HEK293 (cell line): ENCODE data around the gene MEX3A.
"Not testable (repeated sequence)": the region's sequence is repeated elsewhere in the genome, so short reads cannot be mapped to it uniquely, and the experiment has no call there.

Experiments used
- CTCF ChIA-PET: fragments of 350-600 bp; formaldehyde crosslinking; extraction: SDS; loops from one replicate; lab custom pipeline; 2021; ENCODE audit warnings: antibody characterized with exemption; lab: Yijun Ruan, JAX
- POLR2A ChIA-PET: fragments of 300-600 bp; formaldehyde crosslinking; extraction: SDS; loops from one replicate; lab custom pipeline; 2020; ENCODE audit warnings: antibody characterized with exemption, inconsistent platforms; lab: Yijun Ruan, JAX
- H3K27ac ChIP-seq: fragments of 200-500 bp; sonication (Bioruptor generic); 2 replicates; pipeline ENCODE4 v1.5.1; 2014; ENCODE audit warnings: low read depth, low read length, control low read depth, inconsistent platforms; ENCODE audit errors: extremely low read depth
- H3K36me3 ChIP-seq, 2 experiments: fragments of 200-500 bp in 1 of 2; sonication (Bioruptor generic) in 1 of 2; 1 replicate in 1 of 2; 2 replicates in 1 of 2; pipeline ENCODE4 v1.5.1; 2014 to 2017; ENCODE audit warnings: inconsistent platforms in 2 of 2, low read length in 2 of 2; ENCODE audit not compliant: control insufficient read depth in 2 of 2, insufficient read depth in 1 of 2
- H3K4me1 ChIP-seq: fragments of 200-500 bp; sonication (Bioruptor generic); 2 replicates; pipeline ENCODE4 v1.5.1; 2014; ENCODE audit warnings: mild to moderate bottlenecking, low read length, inconsistent platforms; ENCODE audit not compliant: control insufficient read depth, insufficient read depth
- H3K4me3 ChIP-seq: 2 replicates; pipeline ENCODE4 v1.5.1; 2011; ENCODE audit warnings: low read depth, mild to moderate bottlenecking, control low read depth, low read length, moderate library complexity
- H3K9me3 ChIP-seq: fragments of 200-500 bp; sonication (Bioruptor generic); 2 replicates; pipeline ENCODE4 v1.5.1; 2014; ENCODE audit warnings: low read depth, low read length, inconsistent platforms; ENCODE audit not compliant: control insufficient read depth, insufficient read depth
- GLIS1 ChIP-seq: fragments of 450-650 bp; formaldehyde crosslinking; IDR thresholded peaks from 2 replicates; pipeline ENCODE4 v1.5.1; 2016; ENCODE audit warnings: missing biosample characterization, missing genetic modification characterization
- GLIS2 ChIP-seq: fragments of 450-650 bp; formaldehyde crosslinking; IDR thresholded peaks from 2 replicates; pipeline ENCODE4 v1.5.1; 2016; ENCODE audit warnings: missing biosample characterization, missing genetic modification characterization
- KLF7 ChIP-seq: fragments of 450-650 bp; formaldehyde crosslinking; IDR thresholded peaks from 2 replicates; pipeline ENCODE4 v1.5.1; 2016; ENCODE audit warnings: missing biosample characterization, missing genetic modification characterization, borderline replicate concordance
- KLF9 ChIP-seq: fragments of 450-650 bp; formaldehyde crosslinking; IDR thresholded peaks from 2 replicates; pipeline ENCODE4 v1.5.1; 2016; ENCODE audit warnings: missing biosample characterization, missing genetic modification characterization, low read depth
- SP2 ChIP-seq: fragments of 450-650 bp; formaldehyde crosslinking; IDR thresholded peaks from 2 replicates; pipeline ENCODE4 v1.5.1; 2016; ENCODE audit warnings: missing biosample characterization, missing genetic modification characterization
- SP3 ChIP-seq: fragments of 450-650 bp; formaldehyde crosslinking; IDR thresholded peaks from 2 replicates; pipeline ENCODE4 v1.5.1; 2016; ENCODE audit warnings: missing biosample characterization, missing genetic modification characterization
- ZBTB20 ChIP-seq: fragments of 450-650 bp; formaldehyde crosslinking; IDR thresholded peaks from 2 replicates; pipeline ENCODE4 v1.5.1; 2016; ENCODE audit warnings: missing biosample characterization, missing genetic modification characterization
- ZFHX2 ChIP-seq: fragments of 450-650 bp; formaldehyde crosslinking; conservative IDR thresholded peaks from 2 replicates; pipeline ENCODE4 v1.5.1; 2016; ENCODE audit warnings: missing biosample characterization, missing genetic modification characterization
- ZNF341 ChIP-seq: fragments of 450-650 bp; formaldehyde crosslinking; IDR thresholded peaks from 2 replicates; pipeline ENCODE4; 2016; ENCODE audit warnings: low read depth, missing biosample characterization, missing genetic modification characterization
- ZNF362 ChIP-seq: fragments of 450-650 bp; formaldehyde crosslinking; IDR thresholded peaks from 2 replicates; pipeline ENCODE4 v1.5.1; 2016; ENCODE audit warnings: missing biosample characterization, missing genetic modification characterization
- ZNF366 ChIP-seq: fragments of 450-650 bp; formaldehyde crosslinking; conservative IDR thresholded peaks from 2 replicates; pipeline ENCODE4 v1.5.1; 2016; ENCODE audit warnings: missing biosample characterization, missing genetic modification characterization
- ZNF600 ChIP-seq: fragments of 450-650 bp; formaldehyde crosslinking; IDR thresholded peaks from 2 replicates; pipeline ENCODE4 v1.5.1; 2016; ENCODE audit warnings: missing biosample characterization, missing genetic modification characterization
- ZNF658 ChIP-seq: fragments of 450-650 bp; formaldehyde crosslinking; IDR thresholded peaks from 2 replicates; pipeline ENCODE4; 2016; ENCODE audit warnings: missing biosample characterization, missing genetic modification characterization
- ZSCAN16 ChIP-seq: fragments of 450-650 bp; formaldehyde crosslinking; IDR thresholded peaks from 2 replicates; pipeline ENCODE4 v1.5.1; 2016; ENCODE audit warnings: missing biosample characterization, missing genetic modification characterization
- TF ChIP-seq, protein P1 (sequence below): fragments of 450-650 bp; formaldehyde crosslinking; IDR thresholded peaks from 2 replicates; pipeline ENCODE4 v1.5.1; 2016; ENCODE audit warnings: missing biosample characterization, missing genetic modification characterization
- TF ChIP-seq, protein P2 (sequence below): fragments of 450-650 bp; formaldehyde crosslinking; IDR thresholded peaks from 2 replicates; pipeline ENCODE4 v1.5.1; 2016; ENCODE audit warnings: missing biosample characterization, missing genetic modification characterization
- TF ChIP-seq, protein P3 (sequence below): fragments of 450-650 bp; formaldehyde crosslinking; IDR thresholded peaks from 2 replicates; pipeline ENCODE4 v1.5.1; 2016; ENCODE audit warnings: missing biosample characterization, missing genetic modification characterization
- TF ChIP-seq, protein P4 (sequence below): fragments of 450-650 bp; formaldehyde crosslinking; IDR thresholded peaks from 2 replicates; pipeline ENCODE4 v1.5.1; 2016; ENCODE audit warnings: missing biosample characterization, missing genetic modification characterization

MEX3A gene

DNA sequence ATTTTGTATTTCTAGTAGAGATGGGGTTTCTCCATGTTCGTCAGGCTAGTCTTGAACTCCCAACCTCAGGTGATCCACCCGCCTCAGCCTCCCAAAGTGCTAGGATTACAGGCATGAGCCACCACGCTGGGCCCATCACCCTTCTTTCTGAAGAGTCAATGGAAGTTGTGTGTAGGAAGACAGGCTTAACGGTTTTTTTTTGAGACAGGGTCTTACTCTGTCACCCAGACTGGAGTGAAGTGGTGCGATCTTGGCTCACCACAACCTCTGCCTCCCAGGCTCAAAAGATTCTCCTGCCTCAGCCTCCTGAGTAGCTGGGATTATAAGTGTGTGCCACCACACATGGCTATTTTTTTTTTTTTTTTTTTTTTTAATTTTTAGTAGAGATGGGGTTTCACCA lies 34.5 kb upstream of the MEX3A start:
- H3K36me3 ChIP-seq, H3K27ac ChIP-seq: not testable (repeated sequence)
- TF ChIP-seq ZNF362 (tag by site-specific recombination): peak; percentile 90
- TF ChIP-seq, protein P1, sequence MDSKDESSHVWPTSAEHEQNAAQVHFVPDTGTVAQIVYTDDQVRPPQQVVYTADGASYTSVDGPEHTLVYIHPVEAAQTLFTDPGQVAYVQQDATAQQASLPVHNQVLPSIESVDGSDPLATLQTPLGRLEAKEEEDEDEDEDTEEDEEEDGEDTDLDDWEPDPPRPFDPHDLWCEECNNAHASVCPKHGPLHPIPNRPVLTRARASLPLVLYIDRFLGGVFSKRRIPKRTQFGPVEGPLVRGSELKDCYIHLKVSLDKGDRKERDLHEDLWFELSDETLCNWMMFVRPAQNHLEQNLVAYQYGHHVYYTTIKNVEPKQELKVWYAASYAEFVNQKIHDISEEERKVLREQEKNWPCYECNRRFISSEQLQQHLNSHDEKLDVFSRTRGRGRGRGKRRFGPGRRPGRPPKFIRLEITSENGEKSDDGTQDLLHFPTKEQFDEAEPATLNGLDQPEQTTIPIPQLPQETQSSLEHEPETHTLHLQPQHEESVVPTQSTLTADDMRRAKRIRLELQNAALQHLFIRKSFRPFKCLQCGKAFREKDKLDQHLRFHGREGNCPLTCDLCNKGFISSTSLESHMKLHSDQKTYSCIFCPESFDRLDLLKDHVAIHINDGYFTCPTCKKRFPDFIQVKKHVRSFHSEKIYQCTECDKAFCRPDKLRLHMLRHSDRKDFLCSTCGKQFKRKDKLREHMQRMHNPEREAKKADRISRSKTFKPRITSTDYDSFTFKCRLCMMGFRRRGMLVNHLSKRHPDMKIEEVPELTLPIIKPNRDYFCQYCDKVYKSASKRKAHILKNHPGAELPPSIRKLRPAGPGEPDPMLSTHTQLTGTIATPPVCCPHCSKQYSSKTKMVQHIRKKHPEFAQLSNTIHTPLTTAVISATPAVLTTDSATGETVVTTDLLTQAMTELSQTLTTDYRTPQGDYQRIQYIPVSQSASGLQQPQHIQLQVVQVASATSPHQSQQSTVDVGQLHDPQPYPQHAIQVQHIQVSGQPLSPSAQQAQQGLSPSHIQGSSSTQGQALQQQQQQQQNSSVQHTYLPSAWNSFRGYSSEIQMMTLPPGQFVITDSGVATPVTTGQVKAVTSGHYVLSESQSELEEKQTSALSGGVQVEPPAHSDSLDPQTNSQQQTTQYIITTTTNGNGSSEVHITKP (tag by site-specific recombination): peak; percentile 9; the same call in 1 of the 2 replicates
- TF ChIP-seq, all 188 proteins: peak for 2; not testable (repeated sequence) for 186
- not testable (repeated sequence) for H3K4me3 ChIP-seq, H3K9me3 ChIP-seq, H3K4me1 ChIP-seq
- CTCF ChIA-PET: interaction anchor here (3.5 to 25.6 kb wide), 3 partner anchors 9 to 17 kb away, joined by 18 to 1029 read pairs (median 33); no protein-coding TSS in a partner anchor
- POLR2A ChIA-PET: interaction anchor here (0.7 to 5.5 kb wide), 4 partner anchors 11 to 36 kb away, joined by 4 to 63 read pairs (median 33); no protein-coding TSS in a partner anchor

DNA sequence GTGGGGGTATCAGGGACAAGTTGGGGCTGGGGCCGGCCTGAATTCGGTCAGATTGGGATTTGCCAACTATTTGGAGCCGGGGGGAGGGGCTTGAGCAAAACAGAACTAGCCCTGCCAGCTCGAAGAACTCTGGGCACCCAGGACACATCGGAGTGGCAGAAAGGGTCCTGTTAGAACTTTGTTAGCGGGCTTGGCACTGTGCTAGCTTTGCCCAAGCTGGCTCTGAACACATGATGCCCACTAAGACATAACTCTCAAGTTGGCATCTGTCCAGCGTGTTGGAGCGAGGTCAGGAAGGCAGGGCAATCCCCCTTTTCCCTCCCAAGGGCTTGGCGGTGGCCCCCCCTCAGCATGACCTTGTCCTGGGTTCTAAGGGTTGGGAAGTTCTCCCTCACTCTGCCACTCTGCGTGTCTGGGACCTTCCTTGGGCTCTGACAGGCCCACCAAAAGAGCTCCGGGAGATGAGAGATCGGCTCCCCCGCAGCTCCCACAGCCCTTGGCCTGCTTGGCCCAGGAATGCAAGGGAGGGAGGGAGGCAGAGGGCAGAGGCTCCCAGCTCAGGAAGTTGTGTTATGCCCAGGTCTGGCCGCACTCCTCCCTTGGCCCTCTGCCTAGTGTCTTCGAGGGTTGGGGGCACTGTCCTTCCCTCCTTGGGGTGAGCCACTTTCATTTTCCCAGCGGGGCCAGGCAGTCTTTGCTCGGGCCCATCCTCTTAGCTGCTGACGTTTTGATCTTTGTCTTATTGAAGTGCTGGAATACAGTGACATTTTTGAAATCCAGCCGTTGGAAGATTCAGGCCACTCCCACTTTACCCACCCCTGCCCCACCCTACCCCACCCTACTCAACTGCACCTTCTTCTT lies 33.5 kb upstream of the MEX3A start:
- H3K4me3 ChIP-seq: peak overlapping the region; percentile 69
- peak overlapping the region; percentile 66 for H3K27ac ChIP-seq
- H3K36me3 ChIP-seq: peaks cover 0 to 7% of the 10 kb centered on the region in 2 experiments; a peak in 2 of 3 replicates
- peaks cover 4% of the 10 kb centered on the region for H3K4me1 ChIP-seq
- POLR2A ChIA-PET: interaction anchor here (0.5 to 5.5 kb wide), 10 partner anchors 8 to 1063 kb away, joined by 3 to 63 read pairs (median 6); partner anchors contain the start of genes MRPL24 and PMF1
- H3K9me3 ChIP-seq: no peaks in the 10 kb centered on the region
- CTCF ChIA-PET: interaction anchor here (0.8 to 25.6 kb wide), 6 partner anchors 10 to 244 kb away, joined by 3 to 1029 read pairs (median 13); no protein-coding TSS in a partner anchor
- no peak for TF ChIP-seq ZSCAN16 (tag by site-specific recombination)
- TF ChIP-seq GLIS2 (tag by site-specific recombination): peak; percentile 88
- TF ChIP-seq, protein P2, sequence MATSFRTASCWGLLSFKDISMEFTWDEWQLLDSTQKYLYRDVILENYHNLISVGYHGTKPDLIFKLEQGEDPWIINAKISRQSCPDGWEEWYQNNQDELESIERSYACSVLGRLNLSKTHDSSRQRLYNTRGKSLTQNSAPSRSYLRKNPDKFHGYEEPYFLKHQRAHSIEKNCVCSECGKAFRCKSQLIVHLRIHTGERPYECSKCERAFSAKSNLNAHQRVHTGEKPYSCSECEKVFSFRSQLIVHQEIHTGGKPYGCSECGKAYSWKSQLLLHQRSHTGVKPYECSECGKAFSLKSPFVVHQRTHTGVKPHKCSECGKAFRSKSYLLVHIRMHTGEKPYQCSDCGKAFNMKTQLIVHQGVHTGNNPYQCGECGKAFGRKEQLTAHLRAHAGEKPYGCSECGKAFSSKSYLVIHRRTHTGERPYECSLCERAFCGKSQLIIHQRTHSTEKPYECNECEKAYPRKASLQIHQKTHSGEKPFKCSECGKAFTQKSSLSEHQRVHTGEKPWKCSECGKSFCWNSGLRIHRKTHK: no peak
- TF ChIP-seq ZNF366 (tag by site-specific recombination): peak; percentile 45; the same call in 1 of the 2 replicates
- 0 out of 2 replicates have a peak, but pooled peaks have one; percentile 11 for TF ChIP-seq ZBTB20 (tag by site-specific recombination)
- TF ChIP-seq, protein P3, sequence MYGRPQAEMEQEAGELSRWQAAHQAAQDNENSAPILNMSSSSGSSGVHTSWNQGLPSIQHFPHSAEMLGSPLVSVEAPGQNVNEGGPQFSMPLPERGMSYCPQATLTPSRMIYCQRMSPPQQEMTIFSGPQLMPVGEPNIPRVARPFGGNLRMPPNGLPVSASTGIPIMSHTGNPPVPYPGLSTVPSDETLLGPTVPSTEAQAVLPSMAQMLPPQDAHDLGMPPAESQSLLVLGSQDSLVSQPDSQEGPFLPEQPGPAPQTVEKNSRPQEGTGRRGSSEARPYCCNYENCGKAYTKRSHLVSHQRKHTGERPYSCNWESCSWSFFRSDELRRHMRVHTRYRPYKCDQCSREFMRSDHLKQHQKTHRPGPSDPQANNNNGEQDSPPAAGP (tag by site-specific recombination): peak; percentile 71
- peak; percentile 39 for TF ChIP-seq ZFHX2
- TF ChIP-seq GLIS1 (tag by site-specific recombination): peak; percentile 93
- peak; percentile 4; the same call in 1 of the 2 replicates for TF ChIP-seq SP2
- TF ChIP-seq SP3 (tag by site-specific recombination): peak; percentile 41; the same call in 1 of the 2 replicates
- TF ChIP-seq, protein P4, sequence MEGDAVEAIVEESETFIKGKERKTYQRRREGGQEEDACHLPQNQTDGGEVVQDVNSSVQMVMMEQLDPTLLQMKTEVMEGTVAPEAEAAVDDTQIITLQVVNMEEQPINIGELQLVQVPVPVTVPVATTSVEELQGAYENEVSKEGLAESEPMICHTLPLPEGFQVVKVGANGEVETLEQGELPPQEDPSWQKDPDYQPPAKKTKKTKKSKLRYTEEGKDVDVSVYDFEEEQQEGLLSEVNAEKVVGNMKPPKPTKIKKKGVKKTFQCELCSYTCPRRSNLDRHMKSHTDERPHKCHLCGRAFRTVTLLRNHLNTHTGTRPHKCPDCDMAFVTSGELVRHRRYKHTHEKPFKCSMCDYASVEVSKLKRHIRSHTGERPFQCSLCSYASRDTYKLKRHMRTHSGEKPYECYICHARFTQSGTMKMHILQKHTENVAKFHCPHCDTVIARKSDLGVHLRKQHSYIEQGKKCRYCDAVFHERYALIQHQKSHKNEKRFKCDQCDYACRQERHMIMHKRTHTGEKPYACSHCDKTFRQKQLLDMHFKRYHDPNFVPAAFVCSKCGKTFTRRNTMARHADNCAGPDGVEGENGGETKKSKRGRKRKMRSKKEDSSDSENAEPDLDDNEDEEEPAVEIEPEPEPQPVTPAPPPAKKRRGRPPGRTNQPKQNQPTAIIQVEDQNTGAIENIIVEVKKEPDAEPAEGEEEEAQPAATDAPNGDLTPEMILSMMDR (tag by site-specific recombination): 0 out of 2 replicates have a peak, but pooled peaks have one; percentile 1
- peak; percentile 23; the same call in 1 of the 2 replicates for TF ChIP-seq KLF7 (tag by site-specific recombination)
- no peak for TF ChIP-seq ZNF658 (tag by site-specific recombination)
- TF ChIP-seq ZNF600 (tag by site-specific recombination): peak; percentile 84; the same call in 1 of the 2 replicates
- peak; percentile 19; the same call in 1 of the 2 replicates for TF ChIP-seq ZNF341 (tag by site-specific recombination)
- TF ChIP-seq KLF9: 0 out of 2 replicates have a peak, but pooled peaks have one; percentile 10
